ENCODE data around the gene ATP6V0B. TPM values are rescaled to one million over a fixed set of nuclear protein-coding genes. Genes with fewer than 3 reads are reported as not detected.

The ATP6V0B gene
- total and polyA plus RNA-seq, 4 donors, result 69.5 to 277 (median 129) TPM

DNA sequence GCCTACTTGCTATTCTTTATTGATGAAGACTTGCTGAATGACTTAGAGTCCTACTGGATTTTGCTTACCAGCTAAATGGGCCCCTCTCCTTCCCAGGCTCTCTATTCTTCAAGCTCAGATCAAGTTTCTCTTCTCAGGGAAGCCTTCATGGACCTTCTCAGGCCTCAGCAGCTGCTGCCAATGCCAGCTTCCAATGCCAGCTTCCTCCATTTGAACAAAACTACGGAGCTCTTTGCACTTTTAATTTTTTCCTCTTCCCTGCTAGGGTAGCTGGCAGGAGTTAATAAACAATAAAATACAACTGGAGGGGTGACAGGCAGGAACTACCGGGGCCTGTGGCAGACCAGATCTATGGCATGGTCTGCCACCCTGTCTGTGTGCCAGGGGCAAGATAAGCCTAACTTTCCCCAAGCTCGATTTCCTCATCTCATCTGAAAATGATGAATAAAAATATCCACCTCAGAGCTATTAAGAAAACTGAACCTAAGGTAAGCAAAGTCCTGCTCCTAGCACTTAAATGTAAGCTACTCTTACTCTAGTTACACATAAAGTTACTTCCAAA lies 29.0 kb upstream of the ATP6V0B start (continued):
- TF ChIP-seq RAD21 (IDR thresholded peaks at IDR 0.05), result no peak

DNA sequence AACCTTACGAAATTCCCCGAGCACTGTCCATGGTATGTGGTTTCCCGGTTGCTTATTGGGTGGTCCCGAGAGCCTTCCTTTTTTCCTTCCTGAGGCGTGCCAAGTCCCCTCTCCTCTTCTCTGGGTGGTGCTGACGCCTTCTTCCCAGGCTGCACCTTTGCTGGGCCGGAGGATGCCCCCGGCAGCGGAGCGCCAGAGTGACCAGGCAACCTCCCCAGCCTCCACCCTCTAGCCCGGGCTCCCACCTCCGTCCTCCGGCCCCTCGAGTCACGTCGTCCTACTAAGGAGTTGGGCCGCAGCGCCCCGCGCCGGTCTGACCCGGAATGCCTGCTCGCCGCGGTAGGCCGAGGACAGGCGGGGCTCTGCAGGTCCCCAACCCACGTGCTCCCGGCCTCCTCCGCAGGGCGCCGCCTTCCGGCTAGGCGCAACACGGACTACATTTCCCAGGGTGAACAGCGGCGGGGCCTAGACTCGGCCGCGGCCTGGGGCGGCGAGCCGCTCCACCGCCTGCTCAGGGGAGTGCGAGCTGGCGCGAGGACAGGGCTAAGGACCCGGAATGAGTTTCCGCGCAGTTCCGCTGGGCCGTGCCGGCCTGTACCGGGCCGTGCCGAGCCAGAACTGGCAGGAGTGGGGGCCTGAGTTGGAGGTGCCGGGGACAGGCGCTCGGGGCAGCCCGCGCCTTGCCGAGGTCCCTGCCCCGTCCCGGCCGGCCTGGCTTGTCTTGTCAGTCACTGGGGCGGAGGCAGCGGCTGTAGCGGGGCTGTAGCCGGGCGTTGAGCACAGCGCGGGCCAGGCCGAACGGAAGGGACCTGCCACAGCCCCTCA lies 28.3 kb upstream of the ATP6V0B start, which contains the start of gene IPO13:
Gene IPO13, plus strand, starts transcription at position 715 of the 825 bp plus-strand sequence. CDS start 651 bp downstream, outside the sequence.
- TF ChIP-seq GABPA (IDR thresholded peaks at IDR 0.05 in 1 of 2, conservative IDR thresholded peaks at IDR 0.05 in 1 of 2) (peak in 1 of 2 donors; percentile 81), SP1 (IDR thresholded peaks at IDR 0.05) (peak; percentile 58), YY1 (IDR thresholded peaks at IDR 0.05) (peak; percentile 66), RAD21 (IDR thresholded peaks at IDR 0.05) (peak; percentile 66 to 69), EGR1 (IDR thresholded peaks at IDR 0.05; ENCODE audit: low read depth in 2 of 2) (no peak), RXRA (IDR thresholded peaks at IDR 0.05) (peak in 1 of 2 donors; percentile 8), TAF1 (conservative IDR thresholded peaks at IDR 0.05) (peak; percentile 62)
- TF ChIP-seq, protein P1, sequence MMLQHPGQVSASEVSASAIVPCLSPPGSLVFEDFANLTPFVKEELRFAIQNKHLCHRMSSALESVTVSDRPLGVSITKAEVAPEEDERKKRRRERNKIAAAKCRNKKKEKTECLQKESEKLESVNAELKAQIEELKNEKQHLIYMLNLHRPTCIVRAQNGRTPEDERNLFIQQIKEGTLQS (IDR thresholded peaks at IDR 0.05), result no peak
- TF ChIP-seq, protein P2, sequence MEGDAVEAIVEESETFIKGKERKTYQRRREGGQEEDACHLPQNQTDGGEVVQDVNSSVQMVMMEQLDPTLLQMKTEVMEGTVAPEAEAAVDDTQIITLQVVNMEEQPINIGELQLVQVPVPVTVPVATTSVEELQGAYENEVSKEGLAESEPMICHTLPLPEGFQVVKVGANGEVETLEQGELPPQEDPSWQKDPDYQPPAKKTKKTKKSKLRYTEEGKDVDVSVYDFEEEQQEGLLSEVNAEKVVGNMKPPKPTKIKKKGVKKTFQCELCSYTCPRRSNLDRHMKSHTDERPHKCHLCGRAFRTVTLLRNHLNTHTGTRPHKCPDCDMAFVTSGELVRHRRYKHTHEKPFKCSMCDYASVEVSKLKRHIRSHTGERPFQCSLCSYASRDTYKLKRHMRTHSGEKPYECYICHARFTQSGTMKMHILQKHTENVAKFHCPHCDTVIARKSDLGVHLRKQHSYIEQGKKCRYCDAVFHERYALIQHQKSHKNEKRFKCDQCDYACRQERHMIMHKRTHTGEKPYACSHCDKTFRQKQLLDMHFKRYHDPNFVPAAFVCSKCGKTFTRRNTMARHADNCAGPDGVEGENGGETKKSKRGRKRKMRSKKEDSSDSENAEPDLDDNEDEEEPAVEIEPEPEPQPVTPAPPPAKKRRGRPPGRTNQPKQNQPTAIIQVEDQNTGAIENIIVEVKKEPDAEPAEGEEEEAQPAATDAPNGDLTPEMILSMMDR (IDR thresholded peaks at IDR 0.05; ENCODE audit: low read depth, low read length, missing input control), result peak; percentile 58
- TF ChIP-seq, protein P3, sequence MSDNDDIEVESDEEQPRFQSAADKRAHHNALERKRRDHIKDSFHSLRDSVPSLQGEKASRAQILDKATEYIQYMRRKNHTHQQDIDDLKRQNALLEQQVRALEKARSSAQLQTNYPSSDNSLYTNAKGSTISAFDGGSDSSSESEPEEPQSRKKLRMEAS (IDR thresholded peaks at IDR 0.05), result no peak
- TF ChIP-seq, protein P4, sequence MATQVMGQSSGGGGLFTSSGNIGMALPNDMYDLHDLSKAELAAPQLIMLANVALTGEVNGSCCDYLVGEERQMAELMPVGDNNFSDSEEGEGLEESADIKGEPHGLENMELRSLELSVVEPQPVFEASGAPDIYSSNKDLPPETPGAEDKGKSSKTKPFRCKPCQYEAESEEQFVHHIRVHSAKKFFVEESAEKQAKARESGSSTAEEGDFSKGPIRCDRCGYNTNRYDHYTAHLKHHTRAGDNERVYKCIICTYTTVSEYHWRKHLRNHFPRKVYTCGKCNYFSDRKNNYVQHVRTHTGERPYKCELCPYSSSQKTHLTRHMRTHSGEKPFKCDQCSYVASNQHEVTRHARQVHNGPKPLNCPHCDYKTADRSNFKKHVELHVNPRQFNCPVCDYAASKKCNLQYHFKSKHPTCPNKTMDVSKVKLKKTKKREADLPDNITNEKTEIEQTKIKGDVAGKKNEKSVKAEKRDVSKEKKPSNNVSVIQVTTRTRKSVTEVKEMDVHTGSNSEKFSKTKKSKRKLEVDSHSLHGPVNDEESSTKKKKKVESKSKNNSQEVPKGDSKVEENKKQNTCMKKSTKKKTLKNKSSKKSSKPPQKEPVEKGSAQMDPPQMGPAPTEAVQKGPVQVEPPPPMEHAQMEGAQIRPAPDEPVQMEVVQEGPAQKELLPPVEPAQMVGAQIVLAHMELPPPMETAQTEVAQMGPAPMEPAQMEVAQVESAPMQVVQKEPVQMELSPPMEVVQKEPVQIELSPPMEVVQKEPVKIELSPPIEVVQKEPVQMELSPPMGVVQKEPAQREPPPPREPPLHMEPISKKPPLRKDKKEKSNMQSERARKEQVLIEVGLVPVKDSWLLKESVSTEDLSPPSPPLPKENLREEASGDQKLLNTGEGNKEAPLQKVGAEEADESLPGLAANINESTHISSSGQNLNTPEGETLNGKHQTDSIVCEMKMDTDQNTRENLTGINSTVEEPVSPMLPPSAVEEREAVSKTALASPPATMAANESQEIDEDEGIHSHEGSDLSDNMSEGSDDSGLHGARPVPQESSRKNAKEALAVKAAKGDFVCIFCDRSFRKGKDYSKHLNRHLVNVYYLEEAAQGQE (IDR thresholded peaks at IDR 0.05), result peak; percentile 98
- TF ChIP-seq, protein P5, sequence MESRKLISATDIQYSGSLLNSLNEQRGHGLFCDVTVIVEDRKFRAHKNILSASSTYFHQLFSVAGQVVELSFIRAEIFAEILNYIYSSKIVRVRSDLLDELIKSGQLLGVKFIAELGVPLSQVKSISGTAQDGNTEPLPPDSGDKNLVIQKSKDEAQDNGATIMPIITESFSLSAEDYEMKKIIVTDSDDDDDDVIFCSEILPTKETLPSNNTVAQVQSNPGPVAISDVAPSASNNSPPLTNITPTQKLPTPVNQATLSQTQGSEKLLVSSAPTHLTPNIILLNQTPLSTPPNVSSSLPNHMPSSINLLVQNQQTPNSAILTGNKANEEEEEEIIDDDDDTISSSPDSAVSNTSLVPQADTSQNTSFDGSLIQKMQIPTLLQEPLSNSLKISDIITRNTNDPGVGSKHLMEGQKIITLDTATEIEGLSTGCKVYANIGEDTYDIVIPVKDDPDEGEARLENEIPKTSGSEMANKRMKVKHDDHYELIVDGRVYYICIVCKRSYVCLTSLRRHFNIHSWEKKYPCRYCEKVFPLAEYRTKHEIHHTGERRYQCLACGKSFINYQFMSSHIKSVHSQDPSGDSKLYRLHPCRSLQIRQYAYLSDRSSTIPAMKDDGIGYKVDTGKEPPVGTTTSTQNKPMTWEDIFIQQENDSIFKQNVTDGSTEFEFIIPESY (IDR thresholded peaks at IDR 0.05), result no peak
- H3K27ac ChIP-seq (ENCODE audit: low read depth in 1 of 2, low read length in 2 of 2), result peak within 1 kb of the TSS; percentile 89 to 98
- peak within 1 kb of the TSS; percentile 69 to 84 for H3K9ac ChIP-seq (ENCODE audit: low read depth in 1 of 2, low read length in 2 of 2)
- H3K4me1 ChIP-seq (ENCODE audit: control insufficient read depth in 4 of 4, insufficient read depth in 4 of 4, low read length in 3 of 4), result peaks cover 5 to 28% (median 22%) of the 10 kb centered on the region in 4 donors
- peaks cover 0 to 6% (median 0%) of the 10 kb centered on the region in 4 donors for H3K36me3 ChIP-seq (ENCODE audit: control insufficient read depth in 4 of 4, insufficient read depth in 3 of 4, low read depth in 1 of 4, low read length in 3 of 4)
- peak within 1 kb of the TSS; percentile 78 to 99 (median 85) for H3K4me3 ChIP-seq (ENCODE audit: low read depth in 1 of 3, low read length in 3 of 3)
- no peaks in the 10 kb centered on the region for H3K9me3 ChIP-seq (ENCODE audit: control insufficient read depth in 4 of 4, low read length in 3 of 4)
- peak; percentile 95 for DNase-seq (ENCODE audit: low spot score)
- no peaks in the 10 kb centered on the region for H3K27me3 ChIP-seq (ENCODE audit: control insufficient read depth in 4 of 4, insufficient read depth in 4 of 4, low read length in 3 of 4)
- WGBS, result under 1% methylated on average over 74 of the region's 74 CpGs

Data from liver (tissue), 9 donors.